Measurements from ENCODE around the gene ADARB2.

- TF ChIP-seq CTCF (IDR thresholded peaks at IDR 0.05) (no peak), POLR2A (IDR thresholded peaks at IDR 0.05) (no peak)
Measured at GRCh38 chr10:1293636-1294435, 443.5 kb downstream of the ADARB2 start.

All from testis (tissue), 2 donors.